HG03378 (cell line): ENCODE data around the gene TINAGL1.

Experiments used
- ATAC-seq: cut with Tn5 transposase; IDR thresholded peaks from one replicate; pipeline ENCODE4 v1.9.1; 2021; ENCODE audit warnings: mild to moderate bottlenecking, moderate library complexity; ENCODE audit not compliant: unreplicated experiment

Gene TINAGL1

GRCh38 chr1:31576201-31576669 lies at the start of gene TINAGL1:
Gene TINAGL1, plus strand, starts transcription at chr1:31576515. Its CDS starts 634 bp downstream, at chr1:31577149.
- ATAC-seq, result no peak

DNA sequence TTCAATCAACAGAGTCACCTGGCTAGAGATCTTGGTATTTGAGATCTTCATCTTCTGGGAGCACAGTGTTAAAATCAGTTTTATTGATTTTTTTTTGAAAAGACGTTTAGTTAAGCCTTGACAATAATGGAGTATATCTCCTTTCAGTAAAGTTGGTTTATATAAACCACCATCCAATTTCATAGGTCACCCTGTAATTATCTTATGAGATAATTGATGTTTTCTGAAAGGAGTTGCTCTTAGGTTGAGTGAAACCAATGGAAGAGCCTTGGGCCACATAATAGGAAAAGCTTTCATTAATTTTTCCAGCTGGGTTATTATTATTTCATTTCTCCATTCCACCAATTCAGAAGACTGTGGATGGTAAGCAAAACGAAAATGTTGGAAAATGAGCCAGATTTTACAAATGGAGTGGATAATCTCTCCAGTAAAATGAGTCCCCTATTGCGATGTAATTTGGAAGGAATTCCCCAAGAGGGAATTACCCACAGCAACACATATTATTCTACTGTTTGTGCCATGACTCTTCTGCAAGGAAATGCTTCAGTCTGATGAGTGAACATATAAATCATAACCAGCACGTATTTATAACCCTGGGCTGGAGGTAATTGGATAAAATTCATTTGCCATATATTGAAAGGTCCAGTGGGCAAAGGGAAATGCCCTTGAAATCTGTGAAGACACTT lies 46.2 kb upstream of the TINAGL1 start:
- ATAC-seq, result no peak

DNA sequence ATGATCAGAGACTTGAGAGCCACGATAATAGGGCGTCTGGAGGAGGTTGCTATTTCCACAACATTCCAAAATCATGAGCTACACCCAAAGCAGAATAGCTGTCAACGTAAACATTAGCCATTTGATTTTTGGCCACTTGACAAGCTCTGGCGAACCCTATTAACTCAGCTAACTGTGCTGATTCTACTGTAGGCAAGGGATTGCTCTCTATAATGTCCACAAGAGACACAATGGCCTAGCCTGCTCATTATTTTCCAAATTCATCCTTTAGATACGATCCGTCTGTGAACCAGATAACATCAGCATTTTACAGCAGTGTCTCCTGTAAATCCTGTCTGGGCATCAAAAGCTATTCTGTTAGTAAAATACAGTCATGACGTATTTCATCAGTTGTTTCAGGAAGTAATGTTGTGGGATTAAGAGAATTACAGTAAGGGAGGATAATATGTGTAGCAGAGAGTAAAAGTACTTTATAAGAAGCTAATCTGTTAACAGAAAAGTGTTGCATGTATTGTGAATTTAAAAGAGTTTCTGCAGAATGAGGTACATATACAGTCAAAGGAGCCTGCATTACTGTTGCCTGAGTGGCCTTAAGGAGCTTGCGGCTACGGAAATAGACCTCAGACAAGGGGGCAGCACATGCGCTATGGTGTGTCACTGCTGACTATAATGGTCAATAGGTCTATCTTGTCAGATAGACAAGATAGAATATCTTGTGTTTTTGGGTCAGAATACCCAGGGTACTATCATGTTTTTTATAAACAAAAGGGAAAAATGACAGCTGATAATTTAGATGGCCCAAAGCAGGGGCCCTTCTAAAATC lies 44.9 kb upstream of the TINAGL1 start:
- no peak for ATAC-seq

DNA sequence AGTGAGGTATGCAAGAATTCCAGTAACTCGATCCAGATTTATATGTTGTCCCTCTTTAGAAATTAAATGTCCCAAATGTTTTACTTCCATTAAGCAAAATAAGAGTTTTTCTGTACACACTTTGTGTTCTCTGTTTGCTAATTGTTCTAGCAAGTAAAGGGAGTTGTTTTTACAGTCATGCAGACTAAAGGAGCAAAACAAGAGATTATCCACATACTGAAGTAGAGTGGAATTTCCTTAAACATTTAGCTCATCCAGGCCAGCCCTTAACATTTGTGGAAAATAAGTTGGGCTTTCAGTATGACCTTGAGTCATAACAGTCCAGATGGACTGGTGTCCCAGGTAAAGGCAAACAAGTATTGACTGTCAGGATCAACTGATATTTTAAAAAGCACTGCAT lies 44.1 kb upstream of the TINAGL1 start:
- no peak for ATAC-seq

DNA sequence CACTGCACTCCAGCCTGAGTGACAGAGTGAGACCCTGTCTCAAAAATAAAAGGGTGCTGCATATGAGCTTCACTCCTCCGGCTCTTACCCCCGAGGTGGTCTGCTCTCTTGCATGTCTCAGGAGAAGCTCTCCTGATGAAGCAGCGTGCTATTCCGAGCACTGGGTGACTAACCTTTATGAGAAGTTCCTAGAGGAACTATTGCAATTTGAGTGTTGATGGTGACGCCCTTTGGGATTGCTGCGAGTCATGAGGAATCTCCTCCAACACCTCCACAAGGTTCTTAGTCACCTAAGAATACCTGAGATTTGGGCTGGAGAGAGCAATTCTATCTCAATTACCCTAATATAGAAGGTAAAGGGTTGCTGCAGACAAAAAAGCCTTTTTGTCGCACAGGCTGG lies 40.8 kb upstream of the TINAGL1 start:
- ATAC-seq, result no peak

GRCh38 chr1:31539329-31539728 lies 37.0 kb upstream of the TINAGL1 start:
- ATAC-seq, result no peak

DNA sequence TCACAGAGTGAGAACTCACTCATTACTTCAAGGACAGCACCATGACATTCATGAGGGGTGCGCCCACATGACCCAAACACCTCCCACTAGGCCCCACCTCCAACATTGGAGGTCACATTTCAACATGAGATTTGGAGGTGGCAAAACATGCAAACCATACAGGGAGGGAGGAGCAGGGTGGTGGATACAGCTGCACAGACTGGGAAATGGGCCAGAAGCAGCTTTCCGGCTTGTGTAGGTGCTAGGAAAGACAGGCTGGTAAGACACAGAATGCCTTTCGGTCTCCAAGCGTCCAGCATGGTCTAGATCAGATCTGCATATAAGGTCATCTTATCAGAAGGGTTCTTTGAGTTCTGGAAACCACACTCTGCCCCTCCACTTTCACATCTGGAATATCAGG lies 35.1 kb upstream of the TINAGL1 start:
- no peak for ATAC-seq

DNA sequence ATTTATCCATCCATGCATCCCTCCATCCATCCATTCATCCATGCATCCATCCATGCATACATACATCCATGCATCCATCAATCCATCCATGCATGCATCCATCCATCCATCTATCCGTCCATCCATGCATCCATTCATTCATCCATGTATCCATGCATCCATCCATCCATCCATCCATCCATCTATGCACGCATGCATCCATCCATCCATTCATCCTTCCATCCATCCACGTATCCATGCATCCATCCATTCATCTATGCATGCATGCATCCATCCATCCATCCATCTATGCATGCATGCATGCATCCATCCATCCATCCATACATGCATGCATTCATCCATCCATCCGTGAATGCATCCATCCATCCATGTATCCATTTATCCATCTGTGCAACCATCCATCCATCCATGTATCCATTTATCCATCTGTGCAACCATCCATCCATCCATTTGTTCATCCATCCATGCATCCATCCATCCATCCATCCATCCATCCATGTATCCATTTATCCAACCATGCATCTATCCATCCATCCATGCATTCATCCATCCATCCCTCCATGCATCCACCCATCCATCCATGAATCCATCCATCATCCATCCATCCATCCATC lies 30.3 kb upstream of the TINAGL1 start:
- ATAC-seq, result no peak

DNA sequence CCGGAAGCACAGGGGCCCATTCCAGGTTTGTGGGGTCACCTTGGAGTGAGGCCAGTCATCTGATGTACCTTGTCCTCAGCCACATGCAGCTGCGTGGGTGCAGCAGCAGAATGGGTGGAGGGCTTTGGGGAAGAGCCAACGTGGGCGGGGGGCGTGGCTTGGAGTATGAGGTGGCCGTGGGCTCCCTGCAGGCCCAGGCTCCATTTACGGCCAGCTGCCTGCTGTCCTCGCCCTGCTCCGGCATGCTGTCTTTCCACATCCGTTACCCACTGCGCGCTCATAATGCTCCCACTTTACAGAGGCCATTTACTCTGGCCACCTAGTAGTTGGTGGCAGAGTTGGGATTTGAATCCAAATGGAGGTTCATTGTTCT lies 27.8 kb upstream of the TINAGL1 start:
- ATAC-seq, result peak; percentile 8

DNA sequence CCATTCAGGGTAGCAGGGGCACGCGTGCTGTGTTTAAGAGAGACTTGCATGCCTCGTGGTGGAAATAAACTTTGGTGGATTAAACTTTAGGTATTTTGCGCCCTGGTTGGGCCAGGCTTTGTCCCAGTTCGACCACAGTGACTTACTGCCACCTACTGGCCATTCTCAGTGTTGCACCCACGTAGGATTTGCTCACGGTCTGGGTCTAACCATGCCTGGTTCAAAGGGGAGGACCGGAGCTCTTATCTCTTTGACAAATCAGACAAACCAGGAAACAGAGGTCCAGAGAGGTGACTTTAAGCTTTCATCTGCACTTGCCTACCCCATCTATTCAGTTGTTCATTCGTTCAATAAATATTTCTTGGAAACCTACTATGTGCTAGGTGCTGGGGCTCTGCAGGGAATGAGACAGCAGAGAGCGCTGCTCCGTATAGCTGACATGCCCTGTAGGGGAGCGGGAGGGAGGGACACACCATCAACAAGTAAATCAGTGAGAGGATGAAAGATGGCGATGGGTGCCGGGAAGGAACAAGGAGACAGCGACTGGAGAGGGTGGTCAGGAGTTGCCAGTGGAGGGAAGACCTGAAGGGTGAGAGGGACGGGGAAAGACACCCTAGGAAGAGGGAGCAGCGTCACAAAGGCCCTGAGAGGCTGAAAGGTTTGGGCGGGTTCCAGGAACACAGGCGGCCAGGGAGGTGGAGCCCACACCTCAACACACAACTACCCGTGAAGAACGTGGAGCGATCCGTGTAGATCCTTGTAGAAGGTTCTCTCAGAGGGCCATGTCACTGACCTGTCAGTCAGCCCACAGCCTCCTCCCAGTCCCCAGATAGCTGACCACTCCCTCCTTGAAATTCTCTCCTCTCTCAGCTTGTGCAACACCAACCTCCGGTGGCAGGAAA lies 27.2 kb upstream of the TINAGL1 start:
- peak; percentile 79 for ATAC-seq

- peak; percentile 56 for ATAC-seq
These were observed 26.3 kb upstream of the TINAGL1 start for GRCh38 chr1:31549809-31550620.

- no peak for ATAC-seq
These were observed 25.1 kb upstream of the TINAGL1 start for GRCh38 chr1:31551208-31551607.

GRCh38 chr1:31552489-31552888 lies 23.8 kb upstream of the TINAGL1 start:
- no peak for ATAC-seq

GRCh38 chr1:31556481-31557006 lies 19.8 kb upstream of the TINAGL1 start:
- no peak for ATAC-seq

GRCh38 chr1:31559715-31560114 lies 16.6 kb upstream of the TINAGL1 start:
- ATAC-seq, result no peak

- ATAC-seq, result no peak
These were observed 15.9 kb upstream of the TINAGL1 start for GRCh38 chr1:31560394-31560793.

DNA sequence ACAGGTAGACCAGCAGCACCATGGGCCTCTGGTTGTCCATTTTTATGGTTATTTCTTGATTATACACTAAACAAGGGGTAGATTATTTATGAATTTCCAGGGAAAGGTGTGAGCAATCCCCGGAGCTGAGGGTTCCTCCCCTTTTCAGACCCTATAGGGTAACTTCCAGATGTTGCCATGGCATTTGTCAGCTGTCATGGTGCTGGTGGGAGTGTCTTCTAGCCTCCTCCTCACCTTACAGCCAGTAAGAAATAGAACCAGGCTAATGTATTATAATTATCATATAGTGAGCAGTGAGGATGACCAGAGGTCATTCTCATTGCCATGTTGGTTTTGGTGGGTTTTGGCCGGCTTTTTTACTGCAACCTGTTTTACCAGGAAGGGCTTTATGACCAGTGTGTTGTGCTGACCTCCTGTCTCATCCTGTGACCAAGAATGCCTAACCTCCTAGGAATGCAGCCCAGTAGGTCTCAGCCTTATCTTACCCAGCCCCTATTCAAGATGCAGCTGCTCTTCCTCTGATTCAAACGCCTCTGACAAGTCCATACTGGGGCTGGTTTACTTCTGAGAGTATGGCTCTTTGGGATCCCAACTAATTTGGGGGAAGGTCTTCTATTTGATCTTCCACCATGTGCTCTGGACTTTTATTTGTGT lies 13.5 kb upstream of the TINAGL1 start:
- ATAC-seq, result no peak

- ATAC-seq, result no peak
These were observed 11.7 kb upstream of the TINAGL1 start for GRCh38 chr1:31564606-31564989.

DNA sequence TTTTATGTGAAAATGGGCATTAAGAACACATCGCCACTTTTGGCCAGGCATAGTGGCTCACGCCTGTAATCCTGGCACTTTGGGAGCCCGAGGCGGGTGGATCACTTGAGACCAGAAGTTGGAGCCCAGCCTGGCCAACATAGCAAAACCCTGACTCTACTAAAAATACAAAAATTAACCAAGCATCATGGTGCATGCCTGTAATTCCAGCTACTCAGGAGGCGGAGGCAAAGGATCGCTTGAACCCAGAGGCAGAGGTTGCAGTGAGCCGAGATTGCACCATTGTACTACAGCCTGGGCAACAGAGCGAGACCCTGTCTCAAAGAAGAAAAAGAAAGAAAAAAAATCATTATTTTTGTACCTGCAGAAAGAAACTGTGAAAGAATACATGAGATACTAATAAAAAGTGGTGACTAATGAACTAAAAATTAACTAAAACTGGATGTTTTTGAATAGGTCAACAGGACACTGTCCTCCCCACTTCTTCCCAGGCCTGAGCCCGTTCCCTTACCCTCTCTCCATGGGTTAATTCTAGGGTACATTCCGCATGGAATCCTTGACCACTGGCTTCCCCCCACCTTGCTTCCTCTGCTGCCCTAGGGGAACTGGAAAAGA lies 8.3 kb upstream of the TINAGL1 start:
- no peak for ATAC-seq
